ENCODE data around the gene CCNDBP1.

- TF ChIP-seq, protein P1, sequence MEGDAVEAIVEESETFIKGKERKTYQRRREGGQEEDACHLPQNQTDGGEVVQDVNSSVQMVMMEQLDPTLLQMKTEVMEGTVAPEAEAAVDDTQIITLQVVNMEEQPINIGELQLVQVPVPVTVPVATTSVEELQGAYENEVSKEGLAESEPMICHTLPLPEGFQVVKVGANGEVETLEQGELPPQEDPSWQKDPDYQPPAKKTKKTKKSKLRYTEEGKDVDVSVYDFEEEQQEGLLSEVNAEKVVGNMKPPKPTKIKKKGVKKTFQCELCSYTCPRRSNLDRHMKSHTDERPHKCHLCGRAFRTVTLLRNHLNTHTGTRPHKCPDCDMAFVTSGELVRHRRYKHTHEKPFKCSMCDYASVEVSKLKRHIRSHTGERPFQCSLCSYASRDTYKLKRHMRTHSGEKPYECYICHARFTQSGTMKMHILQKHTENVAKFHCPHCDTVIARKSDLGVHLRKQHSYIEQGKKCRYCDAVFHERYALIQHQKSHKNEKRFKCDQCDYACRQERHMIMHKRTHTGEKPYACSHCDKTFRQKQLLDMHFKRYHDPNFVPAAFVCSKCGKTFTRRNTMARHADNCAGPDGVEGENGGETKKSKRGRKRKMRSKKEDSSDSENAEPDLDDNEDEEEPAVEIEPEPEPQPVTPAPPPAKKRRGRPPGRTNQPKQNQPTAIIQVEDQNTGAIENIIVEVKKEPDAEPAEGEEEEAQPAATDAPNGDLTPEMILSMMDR (IDR thresholded peaks at IDR 0.05; ENCODE audit: borderline replicate concordance, extremely low read depth, low read length, poor library complexity, severe bottlenecking), result no peak
- TF ChIP-seq EZH2 (IDR thresholded peaks at IDR 0.05; ENCODE audit: borderline replicate concordance, low read depth, low read length, severe bottlenecking), result no peak
These were observed 1.9 kb upstream of the CCNDBP1 start for GRCh38 chr15:43183270-43183669.

Data from DND-41 (cell line).